Measurements from ENCODE around the gene CAMTA2. TPM values are rescaled to one million over a fixed set of nuclear protein-coding genes. Genes with fewer than 3 reads are reported as not detected.

Gene CAMTA2
- total RNA-seq, 1 donor from 2014 or later, result 12.5 TPM

- no peak for TF ChIP-seq CTCF (conservative IDR thresholded peaks at IDR 0.05)
- H3K4me1 Mint-ChIP-seq, result peaks cover 15% of the 10 kb centered on the region
- no peak for DNase-seq (ENCODE audit: low read depth, low spot score)
- no peaks in the 10 kb centered on the region for H3K9me3 Mint-ChIP-seq
- H3K4me3 Mint-ChIP-seq, result peak overlapping the region; percentile 88
- H3K27ac Mint-ChIP-seq (ENCODE audit: unreplicated experiment), result peak overlapping the region; percentile 50
- peaks cover 16% of the 10 kb centered on the region for H3K36me3 Mint-ChIP-seq (ENCODE audit: low read depth)
- peaks cover 7% of the 10 kb centered on the region for H3K27me3 Mint-ChIP-seq (ENCODE audit: low read depth)
Measured at GRCh38 chr17:4999430-5000093, 12.1 kb upstream of the CAMTA2 start.

GRCh38 chr17:4998732-4999429, 11.4 kb upstream of the CAMTA2 start:
- TF ChIP-seq CTCF (conservative IDR thresholded peaks at IDR 0.05), result no peak

GRCh38 chr17:4998027-4998731, 10.7 kb upstream of the CAMTA2 start:
- no peak for TF ChIP-seq CTCF (conservative IDR thresholded peaks at IDR 0.05)
- Mint-ChIP-seq H3K27me3 (ENCODE audit: low read depth) (peaks cover 7% of the 10 kb centered on the region), H3K4me1 (peaks cover 15% of the 10 kb centered on the region), H3K27ac (ENCODE audit: unreplicated experiment) (no peak overlapping the region), H3K9me3 (no peaks in the 10 kb centered on the region), H3K36me3 (ENCODE audit: low read depth) (peaks cover 5% of the 10 kb centered on the region), H3K4me3 (peak overlapping the region; percentile 88)
- DNase-seq (ENCODE audit: low read depth, low spot score), result peak; percentile 47

More at GRCh38 chr17:4998732-4999429, 11.4 kb upstream of the CAMTA2 start:
- Mint-ChIP-seq H3K9me3 (no peaks in the 10 kb centered on the region), H3K4me3 (peak overlapping the region; percentile 88), H3K36me3 (ENCODE audit: low read depth) (peaks cover 10% of the 10 kb centered on the region), H3K27me3 (ENCODE audit: low read depth) (peaks cover 7% of the 10 kb centered on the region), H3K4me1 (peaks cover 15% of the 10 kb centered on the region), H3K27ac (ENCODE audit: unreplicated experiment) (peak overlapping the region; percentile 50)
- DNase-seq (ENCODE audit: low read depth, low spot score), result no peak

DNA sequence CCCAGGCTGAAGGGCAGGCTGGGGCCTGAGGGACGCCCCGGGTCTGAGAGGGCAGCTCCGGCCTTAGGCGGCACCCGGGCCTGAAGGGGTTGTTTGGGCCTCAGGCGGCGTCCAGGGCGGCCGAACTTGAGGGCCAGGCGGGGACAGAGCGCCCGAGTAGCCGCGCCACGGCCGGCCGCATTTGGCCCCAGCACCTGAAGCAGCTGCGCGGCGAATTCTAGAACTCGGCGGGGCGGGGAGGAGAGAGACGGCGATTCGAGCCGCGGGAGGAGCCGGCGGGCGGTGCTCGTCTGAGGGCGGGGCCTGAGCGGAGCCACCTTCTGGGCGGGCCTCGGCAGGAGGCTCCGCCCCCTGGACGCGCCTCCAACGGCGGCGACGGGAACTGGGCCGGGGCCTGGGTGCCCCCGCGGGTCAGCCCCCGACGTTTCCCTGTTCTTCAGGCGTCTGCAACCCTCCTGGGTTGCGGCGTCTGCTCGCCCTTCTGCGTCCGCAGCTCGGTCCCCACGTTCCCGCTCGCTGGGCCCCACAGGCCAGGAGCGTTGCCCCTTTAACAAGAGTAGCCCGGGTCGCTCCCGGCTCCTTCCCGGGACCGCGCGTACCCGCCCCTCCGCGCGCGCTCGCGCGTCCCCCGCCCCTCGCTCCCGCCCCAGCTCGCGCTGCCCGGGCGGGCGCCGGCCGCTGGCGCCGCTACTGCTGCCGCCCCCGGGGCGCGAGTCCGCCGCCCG, 10.0 kb upstream of the CAMTA2 start, which contains the start of the genes INCA1 and KIF1C:
Gene INCA1 (minus strand): TSS at position 221 of the 725 bp plus-strand sequence. CDS start 3,085 bp downstream, outside the sequence.
Gene KIF1C (plus strand): TSS at position 649 of the 725 bp plus-strand sequence. CDS start 2,297 bp downstream, outside the sequence.
- H3K27me3 Mint-ChIP-seq (ENCODE audit: low read depth), result peaks cover 7% of the 10 kb centered on the region
- no peaks in the 10 kb centered on the region for H3K9me3 Mint-ChIP-seq
- peak; percentile 39 for TF ChIP-seq CTCF (conservative IDR thresholded peaks at IDR 0.05)
- DNase-seq (ENCODE audit: low read depth, low spot score), result peak; percentile 84
- peaks cover 15% of the 10 kb centered on the region for H3K4me1 Mint-ChIP-seq
- peak within 1 kb of the TSS; percentile 88 for H3K4me3 Mint-ChIP-seq
- H3K27ac Mint-ChIP-seq (ENCODE audit: unreplicated experiment), result peak within 1 kb of the TSS; percentile 62
- H3K36me3 Mint-ChIP-seq (ENCODE audit: low read depth), result peaks cover 5% of the 10 kb centered on the region

DNA sequence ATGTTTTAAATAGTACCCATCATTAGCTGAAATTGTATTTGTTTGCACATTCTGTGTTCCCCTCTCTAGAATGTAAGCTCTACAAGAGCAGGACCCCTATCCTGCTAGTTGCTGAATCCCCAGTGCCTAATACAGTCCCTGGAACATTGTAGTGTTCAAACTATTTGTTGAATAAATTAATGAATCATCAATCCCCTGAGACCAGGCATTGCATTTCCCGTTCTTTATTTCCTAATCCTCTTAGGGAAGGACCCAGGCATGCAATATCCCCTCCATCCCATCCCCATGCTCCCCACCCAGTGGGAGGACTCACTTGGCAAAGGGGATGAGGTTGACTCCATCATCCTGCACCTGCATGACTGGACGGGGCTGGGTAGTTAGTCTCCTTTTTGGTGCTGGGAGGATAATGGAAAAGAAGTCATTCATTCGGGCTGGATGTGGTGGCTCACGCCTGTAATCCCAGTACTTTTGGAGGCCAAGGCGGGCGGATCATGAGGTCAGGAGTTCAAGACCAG, 6.7 kb upstream of the CAMTA2 start:
- Mint-ChIP-seq H3K4me3 (peak overlapping the region; percentile 69), H3K36me3 (ENCODE audit: low read depth) (no peaks in the 10 kb centered on the region), H3K9me3 (no peaks in the 10 kb centered on the region), H3K27ac (ENCODE audit: unreplicated experiment) (no peak overlapping the region), H3K4me1 (peaks cover 9% of the 10 kb centered on the region), H3K27me3 (ENCODE audit: low read depth) (peaks cover 7% of the 10 kb centered on the region)
- TF ChIP-seq CTCF (conservative IDR thresholded peaks at IDR 0.05), result no peak
- DNase-seq (ENCODE audit: low read depth, low spot score), result no peak

Data from neural crest cell (in vitro differentiated cells).